ENCODE data around the gene ZCCHC24. TPM values are rescaled to one million over a fixed set of nuclear protein-coding genes. Genes with fewer than 3 reads are reported as not detected.

The ZCCHC24 gene
- total and polyA plus RNA-seq, 2 of the 8 experiments (the other 6 are each of a cell fraction or from before 2014, with no cell fraction given): 3.9 to 6.9 TPM

DNA sequence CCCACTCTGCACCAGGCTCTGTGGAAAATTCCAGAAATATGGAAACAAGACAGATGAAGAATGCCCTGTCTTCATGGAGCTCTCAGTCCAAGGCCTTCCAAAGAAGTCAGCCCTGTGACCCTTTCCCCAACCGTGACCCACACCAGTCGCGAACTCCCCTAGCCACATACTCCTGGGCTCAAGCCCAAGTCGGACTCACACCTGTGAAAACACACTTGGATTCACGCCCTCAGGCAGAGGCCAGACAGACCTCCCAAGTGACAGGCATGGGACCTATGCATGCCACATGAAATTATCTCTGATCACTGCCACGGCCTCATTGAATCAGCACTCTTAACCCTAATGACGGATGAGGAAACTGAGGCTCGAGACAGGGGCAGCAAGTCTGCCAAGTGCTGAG, 42.5 kb downstream of the ZCCHC24 start:
- H2BK12ac ChIP-seq (ENCODE audit: low read depth, low read length): peak overlapping the region; percentile 12; the same call in 1 of the 2 replicates
- no peaks in the 10 kb centered on the region for H4K20me1 ChIP-seq (replicated peaks in 1 of 2; ENCODE audit: control insufficient read depth in 1 of 2, insufficient read depth in 2 of 2, low read length in 2 of 2)
- H2BK5ac ChIP-seq (ENCODE audit: low read depth, low read length): peak overlapping the region; percentile 66; the same call in 1 of the 2 replicates
- H3K14ac ChIP-seq (ENCODE audit: insufficient read length): no peak overlapping the region
- CTCF ChIA-PET (ENCODE audit: partially characterized antibody): interaction anchor here (1.0 to 13.1 kb wide), 6 partner anchors 11 to 85 kb away, joined by 3 to 100 read pairs (median 4); no protein-coding TSS in a partner anchor
- H2BK120ac ChIP-seq (replicated peaks; ENCODE audit: low read depth, low read length): no peak overlapping the region
- POLR2A ChIA-PET (ENCODE audit: partially characterized antibody): interaction anchor here (0.9 kb wide), 1 partner anchor 74 kb away, joined by 3 read pairs; no protein-coding TSS in a partner anchor
- H3K79me1 ChIP-seq (ENCODE audit: low read depth, low read length): no peaks in the 10 kb centered on the region
- H3K9me3 ChIP-seq (ENCODE audit: insufficient read depth in 2 of 2, low read depth in 1 of 2, low read length in 1 of 2): no peaks in the 10 kb centered on the region
- no peaks in the 10 kb centered on the region for H3K79me2 ChIP-seq (ENCODE audit: control insufficient read depth in 1 of 2, insufficient read depth in 2 of 2, low read length in 2 of 2)
- no peak overlapping the region for H2BK20ac ChIP-seq (ENCODE audit: low read length)
- peak overlapping the region in 1 of 4 experiments; percentile 49; a peak in 1 of 8 replicates for H3K4me3 ChIP-seq (ENCODE audit: extremely low read depth in 1 of 4, insufficient read depth in 2 of 4, low read depth in 3 of 4, low read length in 4 of 4)
- H3K27me3 ChIP-seq (replicated peaks in 1 of 4; ENCODE audit: control insufficient read depth in 3 of 4, extremely low read depth in 1 of 4, insufficient read depth in 3 of 4, low read length in 3 of 4): no peaks in the 10 kb centered on the region; a peak in 1 of 7 replicates
- no peak overlapping the region; the same call in 1 of the 2 replicates for H4K8ac ChIP-seq (ENCODE audit: extremely low read depth, insufficient read depth, low read length)
- peak overlapping the region; percentile 21; the same call in 1 of the 2 replicates for H3K18ac ChIP-seq (ENCODE audit: extremely low read depth, low read length)
- no peak overlapping the region for H4K91ac ChIP-seq (replicated peaks; ENCODE audit: insufficient read length, low read length)
- H2AFZ ChIP-seq (ENCODE audit: low read length): no peak overlapping the region
- H2AK5ac ChIP-seq (ENCODE audit: low read depth, low read length): peak overlapping the region; percentile 60; the same call in 1 of the 2 replicates
- no peak overlapping the region for H3K4ac ChIP-seq (replicated peaks; ENCODE audit: insufficient read length, low read depth, low read length)
- WGBS, 2 experiments (ENCODE audit: extremely low coverage in 1 of 2, insufficient coverage in 1 of 2, insufficient read length in 1 of 2, insufficient replicate concordance in 2 of 2, low coverage in 1 of 2, low lambda C conversion rate in 2 of 2, missing lambda C conversion rate in 1 of 2): 77% methylated on average over 8 of the region's 8 CpGs; no CpG with 5 or more reads in 1 of the 2 experiments
- H3K4me2 ChIP-seq (ENCODE audit: insufficient read depth in 1 of 2, low read depth in 2 of 2, low read length in 2 of 2): peak overlapping the region in 1 of 2 experiments; percentile 61; a peak in 2 of 4 replicates
- no peak overlapping the region for H3K27ac ChIP-seq (ENCODE audit: low read depth, low read length)
- peaks cover 8 to 34% (median 18%) of the 10 kb centered on the region in 4 experiments for H3K4me1 ChIP-seq (replicated peaks in 1 of 4; ENCODE audit: control insufficient read depth in 3 of 4, insufficient read depth in 4 of 4, low read length in 3 of 4)
- FAIRE-seq: no peak
- H3K56ac ChIP-seq (replicated peaks; ENCODE audit: insufficient read length, low read depth, low read length): no peak overlapping the region
- no peak overlapping the region for H3K23ac ChIP-seq (ENCODE audit: insufficient read length)
- H3K23me2 ChIP-seq (ENCODE audit: low read depth, low read length): peaks cover 5% of the 10 kb centered on the region; the same call in 1 of the 2 replicates
- DNase-seq (ENCODE audit: low read depth in 1 of 2, low spot score in 2 of 2): no peak
- no peak overlapping the region for H4K5ac ChIP-seq (ENCODE audit: insufficient read length, low read depth, low read length)
- no peak overlapping the region for H3K9ac ChIP-seq (replicated peaks in 1 of 4; ENCODE audit: extremely low read depth in 1 of 4, low read depth in 3 of 4, low read length in 3 of 4)
- H2BK15ac ChIP-seq (ENCODE audit: low read length): peak overlapping the region; percentile 93
- no peaks in the 10 kb centered on the region for H3K36me3 ChIP-seq (ENCODE audit: control insufficient read depth in 2 of 4, insufficient read depth in 4 of 4, low read length in 3 of 4)
- TF ChIP-seq JUN (IDR thresholded peaks at IDR 0.05; ENCODE audit: low read depth, low read length) (no peak), SRF (IDR thresholded peaks at IDR 0.05; ENCODE audit: low read depth, low read length) (no peak)
